HG03571 (cell line): ENCODE measurements around the gene MIEF1.

Experiments
- ATAC-seq: cut with Tn5 transposase; IDR thresholded peaks from one replicate; pipeline ENCODE4 v1.9.1; 2021; ENCODE audit not compliant: unreplicated experiment

The MIEF1 gene

DNA sequence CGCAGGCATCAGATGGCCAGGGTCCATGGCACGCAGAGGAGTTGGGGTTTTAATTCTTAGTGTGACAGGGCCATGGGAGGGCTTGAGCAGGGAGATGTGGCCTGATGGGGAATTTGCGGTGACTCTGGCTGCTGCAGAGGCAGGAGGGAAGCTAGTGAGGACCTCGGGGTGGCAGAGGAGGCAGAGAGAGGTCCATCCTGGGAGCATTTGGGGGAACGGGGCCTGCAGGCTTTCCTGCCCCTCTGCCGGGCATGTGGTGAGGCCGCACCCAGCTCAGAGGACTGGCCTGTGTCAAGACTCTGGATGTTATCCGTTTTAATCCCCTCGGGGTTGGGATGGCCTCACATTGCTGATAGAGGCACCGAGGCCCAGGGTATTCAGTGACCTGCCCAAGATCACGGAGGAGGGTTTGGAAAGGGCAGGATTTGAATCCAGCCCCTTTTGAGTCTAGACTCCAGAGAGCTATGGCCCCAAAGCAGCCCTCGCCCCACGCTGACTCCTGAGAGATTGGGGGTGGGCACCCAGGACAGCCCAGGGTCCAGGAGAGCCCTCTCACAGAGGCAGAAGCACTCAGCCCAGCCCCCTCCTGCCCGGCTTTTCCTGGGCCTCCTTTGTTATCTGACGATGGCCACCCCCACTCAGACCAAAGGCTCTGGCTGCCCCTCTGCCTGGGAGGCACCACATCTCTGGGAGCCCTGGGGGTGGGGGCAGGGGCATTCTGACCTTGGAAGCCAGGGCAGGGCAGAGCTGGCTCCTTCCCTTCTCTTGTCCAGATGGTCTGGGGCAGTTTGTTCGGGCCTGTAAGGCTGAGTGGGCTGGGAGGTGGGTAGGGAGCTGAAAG is 31.4 kb upstream of the MIEF1 start:
- no peak for ATAC-seq

DNA sequence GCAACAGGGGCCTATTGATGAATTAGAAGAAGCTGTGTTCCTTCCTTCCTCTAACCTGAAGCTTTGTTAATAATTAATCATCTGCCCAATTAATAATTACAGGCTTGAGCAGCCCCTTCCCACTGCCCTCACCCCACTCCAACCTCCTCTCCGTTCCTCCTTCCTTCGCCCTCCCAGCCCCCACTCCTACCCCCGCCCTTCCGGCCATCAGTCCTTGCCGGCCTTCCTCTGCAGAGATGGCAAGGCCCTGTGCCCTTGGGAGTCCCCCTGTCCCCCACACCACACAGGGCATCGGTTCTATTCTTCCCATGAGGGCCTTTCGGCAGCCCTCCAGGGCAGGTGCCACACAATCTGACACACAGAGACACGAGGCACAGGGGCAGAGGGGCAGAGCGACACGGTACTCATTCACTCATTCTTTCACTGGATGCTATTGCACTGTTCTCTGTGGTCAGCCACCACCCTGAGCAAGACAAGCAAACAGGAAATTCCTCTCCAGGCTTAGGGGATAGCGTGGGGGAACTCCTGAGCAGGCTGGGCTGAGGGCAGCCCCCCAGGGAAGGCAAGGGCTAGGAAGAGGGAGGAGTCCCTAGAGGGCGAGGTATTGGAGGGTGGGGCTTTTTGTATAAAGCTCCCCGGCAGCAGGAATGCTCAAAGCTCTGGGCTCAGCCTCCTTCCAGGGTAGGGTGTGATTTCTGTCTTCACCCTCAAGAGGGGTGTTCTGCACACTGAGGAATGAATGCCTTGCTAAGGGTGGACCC is 30.5 kb upstream of the MIEF1 start:
- no peak for ATAC-seq

DNA sequence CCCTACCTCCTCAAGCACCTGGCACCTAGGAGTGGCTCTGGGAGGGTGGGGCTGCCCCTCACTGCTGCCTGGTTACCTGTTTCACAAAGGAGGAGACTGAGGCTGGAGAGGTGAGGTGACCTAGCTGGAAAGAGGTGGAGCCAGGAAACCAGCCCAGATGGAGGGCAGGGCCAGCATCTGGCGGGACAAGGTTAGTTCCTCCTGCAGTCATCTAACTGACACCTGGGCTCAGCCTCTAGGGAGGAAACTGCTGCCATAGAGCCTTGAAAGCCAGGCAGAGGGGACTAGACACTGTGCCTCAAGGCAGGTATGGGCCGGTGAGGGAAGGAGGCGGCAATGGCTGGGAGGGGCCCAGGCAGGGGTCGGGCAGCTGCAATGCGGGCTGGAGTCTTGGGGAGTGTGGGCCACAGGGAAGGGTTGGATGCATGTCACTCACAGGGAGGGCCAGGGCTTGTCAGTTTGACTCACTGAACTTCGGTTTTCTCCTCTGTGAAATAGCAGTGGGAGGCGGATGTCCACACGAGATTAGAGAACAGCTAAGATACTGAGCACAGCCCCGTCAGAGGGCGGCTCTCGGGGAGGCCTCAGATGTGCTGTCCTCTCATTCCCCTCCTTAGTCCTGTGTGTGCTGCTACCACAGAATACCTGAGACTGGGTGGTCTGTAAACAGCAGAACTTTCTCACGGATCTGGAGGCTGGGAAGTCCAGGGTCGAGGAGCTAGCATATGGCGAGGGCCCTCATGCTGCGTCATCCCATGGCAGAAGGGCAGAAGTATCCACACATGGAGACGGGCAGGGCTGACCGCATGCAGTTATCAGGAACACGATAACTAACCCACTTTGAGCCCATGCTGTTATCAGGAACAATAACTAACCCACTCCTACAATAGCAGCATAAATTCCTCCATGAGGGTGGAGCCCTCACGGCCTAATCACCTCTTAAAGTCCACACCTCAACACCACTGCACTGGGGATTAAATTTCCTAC is 29.2 kb upstream of the MIEF1 start:
- ATAC-seq: no peak

DNA sequence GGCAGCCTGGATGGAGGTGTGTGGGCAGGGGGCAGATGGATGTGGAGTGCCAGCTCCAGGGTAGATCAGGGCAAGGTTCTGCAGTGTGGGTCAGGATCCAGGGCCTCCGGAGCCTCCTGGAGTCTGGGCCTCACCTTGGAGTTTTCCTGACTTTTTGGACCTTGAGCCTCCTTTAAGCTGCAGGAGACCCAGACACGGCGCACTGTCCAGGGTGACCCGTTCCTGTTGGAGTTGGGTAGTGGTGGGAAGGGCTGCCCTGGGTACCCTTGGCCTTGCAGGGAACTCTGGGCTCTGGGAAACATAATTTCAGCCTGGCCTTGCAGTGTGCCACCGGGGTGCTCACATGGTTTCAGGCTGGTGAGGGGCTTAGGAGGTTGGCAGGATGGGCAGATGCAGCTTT is 28.2 kb upstream of the MIEF1 start:
- ATAC-seq: no peak

DNA sequence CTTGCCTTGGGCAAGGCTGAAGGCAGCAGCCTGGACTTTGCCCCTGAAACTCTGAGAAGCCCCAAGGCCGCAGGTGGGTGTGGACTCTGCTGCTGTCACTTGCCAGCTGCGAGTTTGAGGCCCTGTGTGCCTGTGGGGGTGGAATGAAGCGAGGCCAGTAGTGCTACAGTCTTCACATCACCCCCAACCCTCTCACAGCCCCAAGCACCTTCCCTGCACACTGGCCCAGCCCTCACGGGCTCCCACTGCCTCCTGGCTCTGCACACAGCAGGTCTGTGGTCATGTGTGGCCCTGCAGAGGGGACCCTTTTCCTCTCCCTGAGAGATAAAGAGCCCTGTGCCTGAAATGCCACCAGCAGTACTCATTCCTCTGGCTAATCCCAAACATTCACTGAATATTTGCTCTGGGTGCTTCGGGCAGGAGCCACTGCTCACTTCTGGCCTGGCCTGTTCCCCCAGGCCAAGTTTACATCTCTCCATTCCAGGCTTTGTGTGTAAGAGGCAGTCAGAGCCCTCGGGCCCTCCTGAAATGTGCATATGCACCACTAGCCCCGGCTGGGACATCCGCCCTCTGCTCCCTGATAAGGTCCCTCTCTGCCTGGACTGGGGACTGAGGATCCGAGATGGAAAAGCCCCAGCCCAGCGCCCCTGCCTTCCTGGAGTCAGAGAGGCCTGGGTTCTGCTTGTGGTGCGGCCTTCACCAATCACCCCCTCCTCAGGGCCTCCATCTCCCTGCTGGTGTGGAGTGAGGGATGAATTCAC is 27.6 kb upstream of the MIEF1 start:
- ATAC-seq: no peak

DNA sequence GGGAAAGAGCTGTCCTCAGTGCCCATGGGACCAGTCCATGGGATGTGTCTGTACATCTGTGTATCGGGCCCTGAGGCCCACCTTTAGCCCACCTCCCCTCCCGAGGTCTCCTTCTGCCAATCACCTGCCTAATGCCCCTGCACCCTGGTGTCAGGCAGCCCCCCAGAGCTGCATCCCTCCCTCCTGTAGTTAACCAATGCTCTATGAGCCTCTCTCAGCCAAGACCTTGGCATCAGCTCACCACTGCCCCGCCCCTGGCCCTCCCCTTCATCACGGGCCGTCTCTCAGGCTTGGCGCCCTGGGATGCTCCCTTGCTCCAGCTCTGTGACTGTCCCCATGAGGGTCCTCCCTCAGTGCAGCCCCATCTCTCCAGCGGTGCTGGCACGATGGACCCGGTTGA is 26.8 kb upstream of the MIEF1 start:
- no peak for ATAC-seq

DNA sequence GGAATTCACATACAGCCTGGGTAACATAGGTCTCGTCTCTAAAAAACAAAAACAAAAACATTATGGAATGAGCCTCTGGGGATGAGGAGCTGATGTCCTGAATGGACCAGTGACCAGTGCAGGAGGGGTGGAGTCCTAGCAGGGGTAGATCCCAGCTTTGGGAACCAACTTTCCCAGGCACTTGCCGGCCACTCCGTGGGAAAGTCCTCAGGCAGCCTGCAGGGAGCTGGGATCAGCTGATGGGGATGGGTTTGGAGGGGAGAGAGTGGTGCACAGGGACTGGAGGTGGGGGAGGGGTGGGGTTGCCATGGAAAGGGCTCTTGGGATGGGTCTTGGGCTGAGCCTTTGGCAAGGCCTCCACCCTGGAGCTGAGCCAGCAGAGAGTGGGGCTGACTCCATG is 26.2 kb upstream of the MIEF1 start:
- no peak for ATAC-seq

DNA sequence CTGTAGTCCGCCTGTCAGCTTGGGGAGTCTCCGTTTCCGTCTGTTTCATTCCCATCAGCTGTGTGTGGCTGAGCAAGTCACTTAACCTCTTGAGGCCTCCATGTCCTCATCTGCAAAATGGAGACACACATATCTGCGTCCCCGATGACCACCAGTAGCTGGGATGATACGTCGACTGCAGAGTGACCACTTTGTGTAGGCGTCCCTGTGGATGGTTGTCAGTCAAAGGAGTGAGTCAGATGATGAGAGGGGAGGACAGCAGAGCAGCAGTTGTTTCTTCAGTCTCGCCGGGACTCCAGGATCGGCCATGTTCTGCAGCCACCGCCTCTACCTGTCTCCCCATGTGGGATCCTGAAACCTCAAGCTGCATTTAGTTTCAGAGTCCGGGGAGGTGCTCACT is 25.4 kb upstream of the MIEF1 start:
- no peak for ATAC-seq

DNA sequence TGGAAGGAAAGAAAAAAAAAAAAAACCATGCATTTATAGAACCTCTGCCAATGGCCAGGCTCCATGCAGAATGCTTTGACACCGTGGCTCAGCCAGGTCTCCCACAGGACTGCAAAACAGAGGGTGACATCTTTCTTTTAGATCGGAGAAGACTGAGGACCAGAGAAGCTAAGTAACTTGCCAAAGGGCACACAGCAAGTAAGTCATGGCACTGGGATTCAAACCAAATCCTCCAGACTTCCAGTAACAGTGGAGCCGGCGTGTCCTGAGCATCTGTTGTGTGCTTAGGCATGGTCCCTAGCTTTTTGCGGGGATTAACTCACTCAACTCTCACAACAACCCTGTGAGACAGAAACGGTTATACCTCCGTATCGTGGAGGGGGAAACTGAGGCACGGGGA is 24.5 kb upstream of the MIEF1 start:
- no peak for ATAC-seq

DNA sequence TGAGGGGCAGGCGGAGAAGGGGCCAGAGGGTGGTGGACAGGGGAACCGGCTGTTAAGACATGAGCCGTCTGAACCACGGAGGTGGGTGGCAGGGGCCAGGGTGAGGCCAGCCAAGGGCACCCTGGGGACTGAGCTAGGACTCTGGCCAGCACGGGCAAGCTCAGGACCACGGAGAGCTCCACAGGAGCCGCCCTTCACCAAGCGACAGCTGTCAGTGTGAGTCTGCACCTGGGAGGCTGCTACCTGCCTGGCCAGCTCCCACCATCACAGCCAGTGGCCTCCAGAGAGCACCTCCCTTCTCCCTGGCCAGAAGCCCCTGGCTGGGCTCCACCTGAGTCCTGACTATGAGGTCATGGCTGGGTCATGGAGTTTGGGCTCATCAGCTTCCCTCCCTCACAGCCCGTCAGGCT is 23.6 kb upstream of the MIEF1 start:
- ATAC-seq: no peak

DNA sequence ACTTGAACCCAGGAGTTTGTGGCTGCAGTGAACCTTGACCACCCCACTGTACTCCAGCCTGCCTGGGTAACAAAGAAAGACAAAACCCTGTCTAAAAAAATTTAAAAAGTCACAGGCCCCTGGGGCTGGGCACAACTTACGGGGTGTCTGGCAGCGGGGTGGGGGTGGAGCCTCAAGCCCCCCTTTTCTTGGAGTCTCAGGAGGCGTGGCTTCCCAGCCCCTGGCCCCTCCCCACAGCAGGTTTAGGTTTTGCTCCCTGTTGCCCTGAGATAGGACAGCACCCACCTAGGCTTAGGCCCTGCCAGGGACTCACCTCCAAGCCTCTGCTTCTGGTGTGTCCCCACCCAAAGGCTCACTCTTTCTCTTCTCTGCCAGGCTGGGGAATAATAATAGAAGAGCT is 22.8 kb upstream of the MIEF1 start:
- ATAC-seq: no peak

DNA sequence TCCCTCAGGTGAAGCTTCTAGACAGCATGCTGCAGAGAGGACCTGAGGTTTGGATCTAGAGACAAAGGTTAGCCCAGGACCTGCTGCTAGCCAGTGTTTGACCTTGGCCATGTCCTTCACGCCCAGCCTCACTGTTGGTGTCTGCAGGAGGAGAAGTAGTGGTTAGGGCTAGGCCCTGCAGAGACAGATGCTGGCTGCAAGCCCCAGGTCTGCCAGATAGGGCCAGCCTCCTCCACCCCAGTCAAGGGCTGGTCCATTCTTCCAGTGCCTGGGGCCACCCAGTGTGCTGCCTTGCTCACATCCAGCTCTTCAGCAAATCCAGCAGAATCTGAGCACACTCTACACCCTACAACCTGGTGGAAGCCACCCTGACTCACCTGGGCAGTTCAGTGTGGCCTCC is 21.5 kb upstream of the MIEF1 start:
- ATAC-seq: no peak

DNA sequence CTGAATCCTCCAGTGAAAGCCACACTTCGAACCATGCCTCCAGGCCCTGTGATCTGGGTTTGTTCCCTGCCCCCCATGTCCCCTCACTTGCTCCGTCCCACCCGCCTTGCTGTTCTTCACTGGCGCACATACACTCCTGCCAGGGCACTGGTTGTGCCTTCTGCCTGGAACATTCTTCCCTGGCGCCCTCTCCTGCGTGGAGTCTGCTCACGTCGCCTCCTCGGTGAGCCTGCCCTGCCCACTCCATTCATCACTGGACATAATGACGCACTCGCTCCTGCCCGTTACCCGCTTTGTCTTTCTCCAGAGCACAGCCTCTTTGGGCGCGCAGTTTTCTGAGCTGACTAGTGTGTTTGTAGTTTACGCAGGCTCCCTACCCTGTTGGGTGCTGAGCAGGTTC is 21.0 kb upstream of the MIEF1 start:
- no peak for ATAC-seq

DNA sequence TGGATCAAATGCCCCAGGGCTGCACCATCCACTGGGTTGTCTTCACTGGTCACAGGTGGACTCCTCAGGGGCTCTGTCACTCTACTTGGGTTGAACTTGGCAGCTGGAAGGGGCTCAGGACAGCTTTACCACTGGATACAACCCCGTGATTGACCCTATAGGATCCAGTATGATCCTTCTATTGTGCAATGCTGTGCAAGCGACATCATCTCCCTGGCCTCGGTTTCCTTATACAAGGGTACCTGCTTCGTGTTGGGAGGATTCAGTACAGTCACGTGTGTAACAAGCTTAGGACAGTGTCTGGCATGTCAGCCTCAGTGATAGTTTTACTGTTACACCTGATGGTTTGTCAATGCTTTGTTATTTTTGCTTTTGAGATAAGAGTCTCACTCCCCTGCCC is 20.5 kb upstream of the MIEF1 start:
- ATAC-seq: no peak

DNA sequence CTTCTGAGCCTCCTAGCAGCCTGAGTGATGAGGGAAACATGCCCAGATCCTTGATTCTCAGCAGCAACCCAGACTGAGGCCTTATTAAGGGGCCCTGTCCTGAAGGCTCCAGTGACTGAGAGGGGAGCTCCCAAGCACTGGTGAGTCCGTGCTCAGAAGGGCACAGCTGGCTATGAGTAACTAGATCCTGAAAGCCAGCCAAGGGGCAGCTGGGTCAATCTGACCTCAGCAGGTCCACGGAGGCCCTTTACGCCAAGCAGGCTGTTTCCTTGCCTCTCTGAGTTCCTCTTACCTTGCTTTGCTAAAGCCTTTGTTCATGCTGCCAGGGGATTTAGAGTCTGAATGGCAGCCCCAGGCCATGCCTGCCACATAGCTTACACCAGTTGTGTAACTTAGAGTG is 19.3 kb upstream of the MIEF1 start:
- ATAC-seq: no peak

DNA sequence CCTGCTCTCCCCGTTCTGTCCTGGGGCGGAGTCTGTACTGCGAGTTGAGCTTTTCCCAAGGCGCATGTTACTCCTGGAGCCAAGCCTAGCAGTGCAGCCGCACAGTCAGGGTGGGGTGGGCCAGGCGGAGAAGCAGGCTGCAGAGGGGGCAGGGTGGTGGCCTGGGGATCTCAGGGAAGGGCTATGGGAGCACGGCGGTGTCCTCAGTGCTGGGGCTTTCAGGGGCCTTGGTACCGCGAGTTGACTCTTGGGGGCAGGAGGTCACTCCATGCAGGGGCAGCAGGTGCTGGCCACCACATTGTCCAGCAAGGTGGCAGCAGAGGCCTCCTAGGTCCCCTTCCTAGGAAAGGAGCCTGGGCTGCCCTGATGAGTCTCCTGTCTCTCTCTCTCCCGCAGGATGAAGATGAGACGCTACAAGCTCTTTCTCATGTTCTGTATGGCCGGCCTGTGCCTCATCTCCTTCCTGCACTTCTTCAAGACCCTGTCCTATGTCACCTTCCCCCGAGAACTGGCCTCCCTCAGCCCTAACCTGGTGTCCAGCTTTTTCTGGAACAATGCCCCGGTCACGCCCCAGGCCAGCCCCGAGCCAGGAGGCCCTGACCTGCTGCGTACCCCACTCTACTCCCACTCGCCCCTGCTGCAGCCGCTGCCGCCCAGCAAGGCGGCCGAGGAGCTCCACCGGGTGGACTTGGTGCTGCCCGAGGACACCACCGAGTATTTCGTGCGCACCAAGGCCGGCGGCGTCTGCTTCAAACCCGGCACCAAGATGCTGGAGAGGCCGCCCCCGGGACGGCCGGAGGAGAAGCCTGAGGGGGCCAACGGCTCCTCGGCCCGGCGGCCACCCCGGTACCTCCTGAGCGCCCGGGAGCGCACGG is 14.9 kb upstream of the MIEF1 start:
- ATAC-seq: no peak

DNA sequence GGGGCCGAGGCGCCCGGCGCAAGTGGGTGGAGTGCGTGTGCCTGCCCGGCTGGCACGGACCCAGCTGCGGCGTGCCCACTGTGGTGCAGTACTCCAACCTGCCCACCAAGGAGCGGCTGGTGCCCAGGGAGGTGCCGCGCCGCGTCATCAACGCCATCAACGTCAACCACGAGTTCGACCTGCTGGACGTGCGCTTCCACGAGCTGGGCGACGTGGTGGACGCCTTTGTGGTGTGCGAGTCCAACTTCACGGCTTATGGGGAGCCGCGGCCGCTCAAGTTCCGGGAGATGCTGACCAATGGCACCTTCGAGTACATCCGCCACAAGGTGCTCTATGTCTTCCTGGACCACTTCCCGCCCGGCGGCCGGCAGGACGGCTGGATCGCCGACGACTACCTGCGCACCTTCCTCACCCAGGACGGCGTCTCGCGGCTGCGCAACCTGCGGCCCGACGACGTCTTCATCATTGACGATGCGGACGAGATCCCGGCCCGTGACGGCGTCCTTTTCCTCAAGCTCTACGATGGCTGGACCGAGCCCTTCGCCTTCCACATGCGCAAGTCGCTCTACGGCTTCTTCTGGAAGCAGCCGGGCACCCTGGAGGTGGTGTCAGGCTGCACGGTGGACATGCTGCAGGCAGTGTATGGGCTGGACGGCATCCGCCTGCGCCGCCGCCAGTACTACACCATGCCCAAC is 14.1 kb upstream of the MIEF1 start:
- ATAC-seq: no peak

DNA sequence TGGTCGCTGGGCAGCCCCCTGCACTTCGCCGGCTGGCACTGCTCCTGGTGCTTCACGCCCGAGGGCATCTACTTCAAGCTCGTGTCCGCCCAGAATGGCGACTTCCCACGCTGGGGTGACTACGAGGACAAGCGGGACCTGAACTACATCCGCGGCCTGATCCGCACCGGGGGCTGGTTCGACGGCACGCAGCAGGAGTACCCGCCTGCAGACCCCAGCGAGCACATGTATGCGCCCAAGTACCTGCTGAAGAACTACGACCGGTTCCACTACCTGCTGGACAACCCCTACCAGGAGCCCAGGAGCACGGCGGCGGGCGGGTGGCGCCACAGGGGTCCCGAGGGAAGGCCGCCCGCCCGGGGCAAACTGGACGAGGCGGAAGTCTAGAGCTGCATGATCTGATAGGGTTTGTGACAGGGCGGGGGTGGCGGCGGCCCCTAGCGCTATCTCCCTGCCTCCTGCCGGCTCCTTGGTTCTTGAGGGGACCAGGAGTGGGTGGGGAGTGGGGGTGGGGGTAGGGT is 13.5 kb upstream of the MIEF1 start:
- ATAC-seq: no peak
